ENCODE measurements around the gene KRT82. TPM values are rescaled to one million over a fixed set of nuclear protein-coding genes. Genes with fewer than 3 reads are reported as not detected.

The KRT82 gene
- total and polyA plus RNA-seq, 2 of the 8 experiments (the other 6 are each of a cell fraction or from before 2014, with no cell fraction given), result not detected

GRCh38 chr12:52387859-52388258, 18.3 kb downstream of the KRT82 start (continued):
- TF ChIP-seq CHD7 (IDR thresholded peaks at IDR 0.05; ENCODE audit: insufficient replicate concordance, low read length), result no peak
- no peak for TF ChIP-seq TAF7 (optimal IDR thresholded peaks at IDR 0.05; ENCODE audit: borderline replicate concordance, low read depth, low read length)
- no peak for TF ChIP-seq SIRT6 (IDR thresholded peaks at IDR 0.05; ENCODE audit: low read length)
- no peak for TF ChIP-seq SIN3A (conservative IDR thresholded peaks at IDR 0.05 in 1 of 2, IDR thresholded peaks at IDR 0.05 in 1 of 2; ENCODE audit: low read depth in 1 of 2, low read length in 2 of 2)
- TF ChIP-seq GABPA (IDR thresholded peaks at IDR 0.05; ENCODE audit: borderline replicate concordance, insufficient read depth, low read length), result no peak
- TF ChIP-seq CREB1 (IDR thresholded peaks at IDR 0.05), result no peak
- no peak for TF ChIP-seq POLR2AphosphoS5 (IDR thresholded peaks at IDR 0.05; ENCODE audit: low read depth, low read length)
- TF ChIP-seq SP1 (IDR thresholded peaks at IDR 0.05; ENCODE audit: low read depth, low read length), result no peak
- no peak for TF ChIP-seq RBBP5 (IDR thresholded peaks at IDR 0.05; ENCODE audit: borderline replicate concordance, low read depth, low read length)
- TF ChIP-seq ZNF274 (IDR thresholded peaks at IDR 0.05; ENCODE audit: borderline replicate concordance, extremely low read depth, low read length), result no peak
- no peak for TF ChIP-seq YY1 (IDR thresholded peaks at IDR 0.05; ENCODE audit: low read depth, low read length)
